A673 (cell line): ENCODE data around the gene ZNF620.

Experiments used
- EZH2 ChIP-seq: fragments of 200-600 bp; sonication (generic); IDR thresholded peaks from 2 replicates; pipeline ENCODE4 v1.6.1; 2017; ENCODE audit warnings: borderline replicate concordance, low read depth, mild to moderate bottlenecking, mixed read lengths, antibody characterized with exemption, low read length; ENCODE audit not compliant: poor library complexity, severe bottlenecking
- TF ChIP-seq, protein P1 (sequence below): fragments of 300-800, 200-600 bp; sonication (generic); conservative IDR thresholded peaks from 2 replicates; pipeline ENCODE4 v1.5.1; 2017; ENCODE audit warnings: low read depth, mild to moderate bottlenecking, antibody characterized with exemption, low read length, moderate library complexity, mixed read lengths

- TF ChIP-seq, protein P1, sequence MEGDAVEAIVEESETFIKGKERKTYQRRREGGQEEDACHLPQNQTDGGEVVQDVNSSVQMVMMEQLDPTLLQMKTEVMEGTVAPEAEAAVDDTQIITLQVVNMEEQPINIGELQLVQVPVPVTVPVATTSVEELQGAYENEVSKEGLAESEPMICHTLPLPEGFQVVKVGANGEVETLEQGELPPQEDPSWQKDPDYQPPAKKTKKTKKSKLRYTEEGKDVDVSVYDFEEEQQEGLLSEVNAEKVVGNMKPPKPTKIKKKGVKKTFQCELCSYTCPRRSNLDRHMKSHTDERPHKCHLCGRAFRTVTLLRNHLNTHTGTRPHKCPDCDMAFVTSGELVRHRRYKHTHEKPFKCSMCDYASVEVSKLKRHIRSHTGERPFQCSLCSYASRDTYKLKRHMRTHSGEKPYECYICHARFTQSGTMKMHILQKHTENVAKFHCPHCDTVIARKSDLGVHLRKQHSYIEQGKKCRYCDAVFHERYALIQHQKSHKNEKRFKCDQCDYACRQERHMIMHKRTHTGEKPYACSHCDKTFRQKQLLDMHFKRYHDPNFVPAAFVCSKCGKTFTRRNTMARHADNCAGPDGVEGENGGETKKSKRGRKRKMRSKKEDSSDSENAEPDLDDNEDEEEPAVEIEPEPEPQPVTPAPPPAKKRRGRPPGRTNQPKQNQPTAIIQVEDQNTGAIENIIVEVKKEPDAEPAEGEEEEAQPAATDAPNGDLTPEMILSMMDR = no peak
- no peak for TF ChIP-seq EZH2
Observed at GRCh38 chr3:40465456-40465855, 40.4 kb upstream of the ZNF620 start.
